ENCODE data around the gene ASTL. TPM values are rescaled to one million over a fixed set of nuclear protein-coding genes. Genes with fewer than 3 reads are reported as not detected.
A peak's percentile ranks its signal among the peaks of the same experiment; 100 is the strongest.

Gene ASTL
- total RNA-seq, 1 experiment from 2014 or later, result not detected

- DNase-seq (ENCODE audit: low read depth), result no peak
Measured at GRCh38 chr2:96159084-96159830, 21.0 kb upstream of the ASTL start.

DNA sequence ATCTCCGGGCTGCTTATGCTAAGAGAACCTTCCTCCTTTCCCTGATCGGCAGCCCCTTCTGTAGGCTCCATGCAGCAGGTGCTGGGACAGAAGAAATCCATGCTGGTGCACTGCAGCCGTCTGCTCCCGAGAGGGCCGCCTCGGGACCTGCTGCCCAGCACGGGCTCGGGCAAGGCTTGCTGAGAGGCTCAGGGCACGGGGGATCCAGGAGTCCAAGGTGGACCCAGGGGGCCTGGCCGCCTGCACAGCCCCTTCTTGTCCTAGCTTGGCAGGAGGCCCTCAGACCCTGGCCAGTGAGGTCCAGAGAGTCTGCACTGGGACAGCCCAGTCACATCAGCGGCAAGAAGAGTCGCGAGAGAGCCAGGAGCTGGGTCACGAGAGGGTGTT is 20.2 kb upstream of the ASTL start:
- no peak for DNase-seq (ENCODE audit: low read depth)

- no peak for DNase-seq (ENCODE audit: low read depth)
Measured at GRCh38 chr2:96157649-96158553, 19.6 kb upstream of the ASTL start.

DNA sequence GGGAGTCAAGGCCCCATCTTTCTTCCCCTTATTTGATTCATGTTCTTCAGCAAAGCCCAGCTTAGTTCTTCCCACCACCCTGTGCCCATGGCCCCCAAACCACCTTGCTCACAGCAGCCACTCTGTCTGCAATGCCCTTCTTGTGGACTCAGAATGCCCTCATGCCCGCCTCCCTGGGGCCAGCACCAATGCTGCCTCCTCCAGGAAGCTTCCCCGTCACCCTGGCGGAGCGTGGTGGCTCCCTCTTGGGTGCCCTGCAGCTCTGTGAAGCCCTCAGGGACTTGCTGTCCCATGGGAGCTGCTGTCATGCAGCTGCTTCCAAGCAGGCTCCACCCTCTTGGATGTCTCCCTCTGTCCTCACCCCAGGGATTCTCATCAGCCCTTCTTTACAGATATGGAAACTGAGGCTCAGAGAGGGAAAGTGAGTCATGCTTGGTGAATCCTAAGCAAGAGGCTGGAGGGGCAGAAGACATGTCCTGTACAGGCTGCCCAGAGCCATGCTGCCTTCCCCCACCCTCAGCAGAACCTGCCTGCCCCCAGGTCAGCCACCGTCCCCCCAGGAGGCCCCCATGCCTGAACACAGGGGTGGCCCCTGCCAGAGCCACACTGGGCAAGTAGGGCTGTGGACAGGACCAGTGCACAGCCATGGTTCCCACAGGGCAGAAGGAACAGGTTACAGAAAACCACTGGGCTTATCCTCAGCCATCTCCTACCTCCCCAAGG is 18.8 kb upstream of the ASTL start:
- no peak for DNase-seq (ENCODE audit: low read depth)

DNA sequence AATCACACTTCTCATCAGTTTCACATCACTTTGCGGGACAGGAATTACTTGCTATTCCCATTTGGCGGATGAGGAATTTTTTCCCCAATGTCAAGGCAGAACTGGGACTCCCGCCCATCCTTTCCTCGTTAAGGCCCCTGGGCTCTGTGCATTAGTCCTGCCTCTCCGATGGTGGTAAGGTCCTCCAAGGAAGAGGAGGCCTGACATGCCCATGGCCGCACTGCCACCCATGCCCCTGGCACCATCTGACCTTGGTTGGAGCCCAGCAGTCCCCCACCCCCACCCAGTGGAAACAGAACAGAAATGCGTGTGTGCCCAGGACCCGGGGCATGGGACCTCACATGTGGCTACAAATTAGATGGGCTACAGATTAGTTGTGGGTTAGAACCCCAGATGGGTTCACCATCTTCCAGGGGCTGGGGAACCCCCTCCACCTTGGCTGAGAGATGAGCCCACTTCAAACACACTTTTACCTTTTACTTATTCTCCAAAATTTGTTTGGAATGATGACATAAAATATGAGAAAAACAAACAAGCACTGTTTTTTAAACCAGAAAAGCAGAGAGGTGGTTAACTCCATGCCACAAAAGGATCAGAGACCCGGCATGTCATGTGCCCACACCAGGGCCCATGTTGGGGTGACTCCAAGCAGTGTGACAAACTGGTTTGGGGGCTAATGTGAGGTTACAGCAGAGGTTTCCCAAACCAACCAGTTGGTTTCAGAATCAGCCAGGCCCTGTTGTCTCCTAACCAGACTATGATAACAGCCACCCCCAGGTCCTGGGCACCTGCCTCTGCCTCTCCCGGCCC is 17.9 kb upstream of the ASTL start:
- no peak for DNase-seq (ENCODE audit: low read depth)

GRCh38 chr2:96154506-96155380 is 16.4 kb upstream of the ASTL start:
- no peak for DNase-seq (ENCODE audit: low read depth)

DNA sequence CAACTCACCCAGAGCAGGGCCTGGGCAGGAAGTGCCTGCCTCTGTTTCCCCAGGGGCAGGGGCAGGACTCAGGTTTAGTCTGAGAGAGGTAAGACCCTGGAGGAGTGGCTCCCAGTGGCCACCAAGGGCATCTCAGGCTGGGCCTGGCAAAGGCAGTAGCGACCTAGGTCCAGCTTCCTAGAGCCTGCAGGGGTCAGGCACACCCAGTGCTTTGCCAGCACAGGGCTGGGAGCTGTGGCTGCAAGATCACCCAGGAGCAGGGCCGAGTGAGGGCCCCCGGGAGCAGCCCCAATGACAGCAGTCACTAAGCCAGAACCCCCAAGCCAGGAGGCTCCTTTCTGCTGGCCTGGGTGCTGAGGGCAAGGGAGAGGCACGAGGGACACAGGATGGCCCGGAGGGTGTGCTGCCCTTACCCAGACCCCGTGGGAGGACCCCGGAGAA is 15.7 kb upstream of the ASTL start:
- no peak for DNase-seq (ENCODE audit: low read depth)

GRCh38 chr2:96153291-96153713 is 15.0 kb upstream of the ASTL start:
- DNase-seq (ENCODE audit: low read depth), result no peak

- no peak for DNase-seq (ENCODE audit: low read depth)
Measured at GRCh38 chr2:96152304-96153161, 14.2 kb upstream of the ASTL start.

DNA sequence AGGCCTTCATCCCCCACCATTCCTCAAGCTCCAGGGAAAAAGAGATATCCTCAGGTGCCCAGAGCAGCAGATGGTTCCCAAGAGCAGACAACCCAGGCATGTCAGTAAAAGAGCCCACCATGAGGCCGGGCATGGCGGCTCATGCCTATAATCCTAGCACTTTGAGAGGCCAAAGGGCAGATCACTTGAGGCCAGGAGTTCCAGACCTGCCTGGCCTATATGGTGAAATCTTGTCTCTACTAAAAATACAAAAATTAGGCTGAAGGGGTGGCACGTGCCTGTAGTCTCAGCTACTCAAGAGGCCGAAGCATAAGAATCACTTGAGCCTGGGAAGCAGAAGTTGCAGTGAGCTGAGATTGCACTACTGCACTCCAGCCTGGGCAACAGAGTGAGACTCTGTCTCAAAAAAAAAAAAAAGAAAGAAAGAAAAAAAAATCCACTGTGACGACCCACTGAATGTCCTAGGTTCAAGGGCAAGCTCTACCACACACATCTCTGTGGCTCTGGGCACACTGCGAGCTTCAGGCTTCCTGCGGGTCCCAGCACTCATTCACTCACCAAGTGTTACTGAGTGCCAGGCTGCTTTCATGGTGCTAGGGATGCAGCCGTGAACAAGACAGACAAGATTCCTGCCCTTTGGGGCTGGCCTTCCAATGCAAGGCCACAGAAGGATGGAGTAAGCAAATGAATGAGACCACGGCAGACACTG is 13.4 kb upstream of the ASTL start:
- no peak for DNase-seq (ENCODE audit: low read depth)

DNA sequence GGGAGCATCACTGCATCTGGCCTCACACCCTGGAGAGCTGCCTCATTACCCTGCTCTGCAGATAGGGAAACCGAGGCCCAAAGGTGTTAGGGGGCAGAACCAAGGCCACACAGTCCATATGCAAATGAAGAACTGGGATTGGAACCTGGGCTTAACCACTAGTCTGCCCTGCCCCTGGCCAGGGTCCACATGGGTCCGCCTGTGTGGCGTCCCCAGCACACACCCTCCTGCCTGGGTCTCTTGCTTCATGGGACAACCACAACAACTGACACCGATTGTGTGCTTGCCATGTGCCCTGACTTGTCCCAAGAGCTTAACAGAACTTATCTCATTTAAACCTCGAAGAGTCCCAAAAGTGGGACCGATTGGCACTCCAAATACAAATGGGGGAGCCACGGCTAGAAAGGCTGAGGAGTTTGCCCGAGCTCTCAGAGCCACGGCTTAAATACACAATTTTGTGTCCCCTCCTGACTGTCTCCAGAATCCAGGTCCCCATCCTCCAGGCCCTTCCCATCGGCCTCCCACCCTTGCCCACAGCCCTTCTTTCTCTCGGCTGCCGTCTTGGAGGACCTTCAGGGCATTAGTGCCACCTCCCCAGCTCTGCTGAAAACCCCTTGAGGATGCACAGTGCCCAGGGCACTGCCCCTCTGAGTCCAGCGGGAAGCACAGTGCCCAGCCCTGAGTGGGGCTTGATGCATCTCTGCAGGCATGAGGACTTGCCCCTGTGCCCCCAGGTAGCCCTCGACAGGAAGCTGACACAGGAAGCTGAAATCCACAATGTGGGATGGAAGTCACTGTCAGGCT is 12.7 kb upstream of the ASTL start:
- no peak for DNase-seq (ENCODE audit: low read depth)

- no peak for DNase-seq (ENCODE audit: low read depth)
Measured at GRCh38 chr2:96150007-96150640, 11.8 kb upstream of the ASTL start.

DNA sequence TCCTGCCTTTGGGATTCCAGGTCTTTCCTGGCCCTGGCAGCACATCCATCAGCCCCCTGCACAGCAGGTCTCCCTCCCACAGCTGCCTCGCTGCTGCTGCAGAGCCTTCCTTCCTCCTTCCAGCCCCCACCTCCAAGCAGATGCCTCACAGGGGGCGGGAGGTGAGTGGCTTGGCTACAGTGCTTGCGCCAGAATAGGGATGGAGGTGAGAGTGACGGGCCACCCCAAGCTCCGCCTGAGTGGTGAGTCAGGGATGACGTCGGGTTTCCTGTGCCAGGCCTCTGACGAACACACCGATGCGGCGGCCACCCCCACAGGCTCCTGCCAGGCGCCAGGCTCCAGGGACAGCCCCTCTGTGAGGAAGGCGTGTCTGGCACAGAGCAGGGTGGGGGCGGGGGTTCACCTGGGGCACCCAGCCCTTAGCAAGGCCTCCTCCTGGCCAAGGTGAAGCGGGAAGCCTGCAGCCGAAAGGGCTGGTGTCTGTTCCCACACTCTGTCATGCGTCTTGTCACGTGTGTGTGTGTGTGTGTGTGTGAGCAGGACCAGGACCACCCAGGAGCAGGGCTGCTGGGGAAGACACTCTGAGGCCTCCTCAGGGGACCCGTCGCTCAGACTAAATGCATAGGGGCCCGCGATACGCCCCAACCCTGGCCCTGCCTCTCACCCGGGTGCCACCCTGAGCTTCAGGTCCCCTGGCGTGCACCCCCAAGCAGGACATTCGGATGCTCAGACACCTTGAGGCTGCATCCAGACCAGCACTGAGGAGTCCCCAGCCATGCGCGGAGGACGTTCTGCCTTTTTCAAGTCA is 10.3 kb upstream of the ASTL start:
- DNase-seq (ENCODE audit: low read depth), result peak; percentile 50

DNA sequence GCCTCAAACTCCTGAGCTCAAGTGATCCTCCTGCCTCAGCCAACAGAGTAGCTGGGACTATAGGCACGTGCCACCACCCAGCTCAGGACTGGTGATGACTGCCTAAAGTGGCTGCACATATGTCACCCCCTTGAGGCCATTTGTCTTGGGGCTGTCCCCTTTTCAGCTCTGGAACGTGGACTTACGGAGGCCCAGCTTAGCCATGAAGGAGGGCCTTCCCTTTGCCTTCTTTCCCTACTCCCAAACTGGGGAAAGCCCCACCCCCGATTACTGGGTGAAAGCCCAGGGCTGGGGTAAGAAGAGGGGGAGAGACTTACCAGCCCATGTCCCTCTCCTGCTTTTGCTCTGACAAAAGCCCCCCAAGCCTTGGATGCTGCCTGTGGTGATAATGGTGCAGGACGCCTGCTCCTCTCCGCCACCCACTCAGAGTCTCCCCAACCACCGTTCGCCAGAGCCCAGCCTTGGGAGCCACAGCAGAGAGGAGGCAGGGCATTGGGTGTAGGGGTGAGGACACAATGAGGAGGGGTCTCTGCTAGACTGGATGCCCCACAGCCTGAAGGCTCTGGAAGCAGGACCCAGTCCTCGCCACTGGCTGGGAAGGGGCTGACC is 9.4 kb upstream of the ASTL start:
- no peak for DNase-seq (ENCODE audit: low read depth)

GRCh38 chr2:96146881-96147592 is 8.7 kb upstream of the ASTL start:
- DNase-seq (ENCODE audit: low read depth), result peak; percentile 42

All from RPMI7951 (cell line).